ENCODE data around the gene CDC42EP3. TPM values are rescaled to one million over a fixed set of nuclear protein-coding genes. Genes with fewer than 3 reads are reported as not detected.

CDC42EP3 gene
- total and polyA plus RNA-seq, 2 experiments from 2014 or later: 31.4 TPM

- TF ChIP-seq ZNF462 (CRISPR knock-in tag; IDR thresholded peaks at IDR 0.05) (no peak), STAT1 (IDR thresholded peaks at IDR 0.05; ENCODE audit: unreplicated experiment) (no peak), ETS1 (IDR thresholded peaks at IDR 0.05) (no peak), CTCF (conservative IDR thresholded peaks at IDR 0.05; ENCODE audit: low read depth in 2 of 2) (no peak), POLR2AphosphoS5 (IDR thresholded peaks at IDR 0.05; ENCODE audit: low read depth) (no peak), JUNB (IDR thresholded peaks at IDR 0.05; ENCODE audit: unreplicated experiment) (no peak), NANOG (IDR thresholded peaks at IDR 0.05; ENCODE audit: borderline replicate concordance) (no peak)
These were observed 60.7 kb downstream of the CDC42EP3 start (continued) for GRCh38 chr2:37610638-37611289.
